WTC11 (cell line): ENCODE results near the gene FHOD3. TPM values are rescaled to one million over a fixed set of nuclear protein-coding genes. Genes with fewer than 3 reads are reported as not detected.

Source experiments
- ATAC-seq: fragments of 200-7000 bp; cut with Tn5 transposase; 2 replicates; pipeline ENCODE4 v1.10.0; 2021; ENCODE audit warnings: mild to moderate bottlenecking, moderate library complexity
- CTCF ChIA-PET: fragments of 300-600 bp; sonication (Branson Sonifier 250); formaldehyde crosslinking; loops from one replicate; lab custom pipeline; 2021; ENCODE audit warnings: antibody characterized with exemption; lab: Charles Lee
- POLR2A ChIA-PET: fragments of 350-600 bp; sonication (Branson Sonifier 250); formaldehyde crosslinking; loops from one replicate; lab custom pipeline; 2021; ENCODE audit warnings: antibody characterized with exemption; lab: Charles Lee
- DNase-seq: peaks from one replicate; pipeline ENCODE4 v3.0.0; 2021; ENCODE audit warnings: low spot score
- H3K27ac Mint-ChIP-seq: 2 replicates; pipeline ENCODE4 v1.8.0; 2021; ENCODE audit warnings: mixed read lengths
- H3K27me3 Mint-ChIP-seq: 2 replicates; pipeline ENCODE4 v1.8.0; 2021; ENCODE audit warnings: low read depth, mild to moderate bottlenecking, moderate library complexity, mixed read lengths
- H3K36me3 Mint-ChIP-seq: 2 replicates; pipeline ENCODE4 v1.8.0; 2021; ENCODE audit warnings: mixed read lengths
- H3K4me1 Mint-ChIP-seq: 2 replicates; pipeline ENCODE4 v1.8.0; 2022; ENCODE audit warnings: mixed read lengths
- H3K4me3 Mint-ChIP-seq: 2 replicates; pipeline ENCODE4 v1.8.0; 2021; ENCODE audit warnings: mild to moderate bottlenecking, moderate library complexity, mixed read lengths
- H3K9me3 Mint-ChIP-seq: 2 replicates; pipeline ENCODE4 v1.8.0; 2021; ENCODE audit warnings: mixed read lengths
- ATF1 ChIP-seq: sonication (generic); formaldehyde crosslinking; IDR thresholded peaks from 2 replicates; pipeline ENCODE4 v1.8.1; 2023; ENCODE audit warnings: mild to moderate bottlenecking, moderate library complexity, missing genetic modification reagents
- CDX4 ChIP-seq: fragments of 250-450 bp; sonication (Bioruptor Pico); IDR thresholded peaks from 2 replicates; pipeline ENCODE4 v1.9.0; 2021; ENCODE audit warnings: moderate library complexity, mild to moderate bottlenecking, inconsistent platforms, borderline replicate concordance
- CREM ChIP-seq: sonication (generic); formaldehyde crosslinking; IDR thresholded peaks from 2 replicates; pipeline ENCODE4 v1.8.1; 2022; ENCODE audit warnings: mild to moderate bottlenecking, missing genetic modification reagents, moderate library complexity
- ELF4 ChIP-seq: sonication (generic); formaldehyde crosslinking; IDR thresholded peaks from 2 replicates; pipeline ENCODE4 v1.8.1; 2022; ENCODE audit warnings: low read depth, mild to moderate bottlenecking, moderate library complexity, missing genetic modification reagents
- FOXP1 ChIP-seq: sonication (generic); formaldehyde crosslinking; IDR thresholded peaks from 2 replicates; pipeline ENCODE4 v1.8.0; 2022; ENCODE audit warnings: missing genetic modification reagents, mild to moderate bottlenecking, moderate library complexity, borderline replicate concordance
- GRHL2 ChIP-seq: fragments of 250-450 bp; sonication (Bioruptor Pico); IDR thresholded peaks from 2 replicates; pipeline ENCODE4 v1.8.0; 2022; ENCODE audit warnings: mild to moderate bottlenecking, moderate library complexity; ENCODE audit not compliant: insufficient replicate concordance, severe bottlenecking
- KAT7 ChIP-seq: sonication (generic); formaldehyde crosslinking; IDR thresholded peaks from 2 replicates; pipeline ENCODE4 v1.8.1; 2023; ENCODE audit warnings: missing genetic modification reagents, mild to moderate bottlenecking, borderline replicate concordance
- MYBL2 ChIP-seq: sonication (generic); formaldehyde crosslinking; IDR thresholded peaks from 2 replicates; pipeline ENCODE4 v1.8.1; 2023; ENCODE audit warnings: mild to moderate bottlenecking, moderate library complexity, missing genetic modification reagents
- NFYB ChIP-seq: sonication (generic); formaldehyde crosslinking; conservative IDR thresholded peaks from 2 replicates; pipeline ENCODE4 v1.8.0; 2022; ENCODE audit warnings: low read depth, missing genetic modification reagents
- OVOL2 ChIP-seq: fragments of 250-450 bp; sonication (Bioruptor Pico); IDR thresholded peaks from 2 replicates; pipeline ENCODE4 v1.9.0; 2021; ENCODE audit warnings: mild to moderate bottlenecking, borderline replicate concordance
- SMAD3 ChIP-seq: sonication (generic); formaldehyde crosslinking; IDR thresholded peaks from 2 replicates; pipeline ENCODE4 v1.8.0; 2022; ENCODE audit warnings: missing genetic modification reagents, mild to moderate bottlenecking, borderline replicate concordance
- SMAD4 ChIP-seq: sonication (generic); formaldehyde crosslinking; IDR thresholded peaks from 2 replicates; pipeline ENCODE4 v1.8.0; 2022; ENCODE audit warnings: mild to moderate bottlenecking, missing genetic modification reagents
- STAT6 ChIP-seq: sonication (generic); formaldehyde crosslinking; conservative IDR thresholded peaks from 2 replicates; pipeline ENCODE4 v1.8.1; 2023; ENCODE audit warnings: mild to moderate bottlenecking, low read depth, missing genetic modification reagents, moderate library complexity
- TEAD4 ChIP-seq: sonication (generic); formaldehyde crosslinking; IDR thresholded peaks from 2 replicates; pipeline ENCODE4 v1.8.0; 2022; ENCODE audit warnings: mild to moderate bottlenecking, missing genetic modification reagents
- USF2 ChIP-seq: sonication (generic); formaldehyde crosslinking; IDR thresholded peaks from 2 replicates; pipeline ENCODE4 v1.8.1; 2023; ENCODE audit warnings: mild to moderate bottlenecking, missing genetic modification reagents, moderate library complexity
- ZNF671 ChIP-seq: fragments of 250-450 bp; sonication (Bioruptor Pico); IDR thresholded peaks from 2 replicates; pipeline ENCODE4 v1.8.0; 2021; ENCODE audit warnings: mild to moderate bottlenecking
- total RNA-seq: library from RNA; stranded (reverse); gene quantifications from 3 replicates; pipeline ENCODE4 v1.2.3, GENCODE V29; 2021

The FHOD3 gene
- total RNA-seq, 1 experiment from 2014 or later: 3.8 TPM

- no peaks in the 10 kb centered on the region; the same call in none of the 2 replicates for H3K27me3 Mint-ChIP-seq
- CTCF ChIA-PET: interaction anchor here (1.1 kb wide), 1 partner anchor 62 kb away, joined by 3 read pairs; no protein-coding TSS in a partner anchor
- H3K27ac Mint-ChIP-seq: no peak overlapping the region
- TF ChIP-seq MYBL2 (CRISPR knock-in tag) (no peak), USF2 (CRISPR knock-in tag) (no peak)
- TF ChIP-seq, all 79 proteins: peak for 0
- peaks cover 9% of the 10 kb centered on the region for H3K36me3 Mint-ChIP-seq
- no peak overlapping the region for H3K4me3 Mint-ChIP-seq
- POLR2A ChIA-PET: interaction anchor here (0.7 kb wide), 1 partner anchor 33 kb away, joined by 3 read pairs; no protein-coding TSS in a partner anchor
- DNase-seq: no peak
- no peak for ATAC-seq
- peaks cover 24% of the 10 kb centered on the region for H3K9me3 Mint-ChIP-seq
- no peaks in the 10 kb centered on the region for H3K4me1 Mint-ChIP-seq
These were observed 68.6 kb downstream of the FHOD3 start for GRCh38 chr18:36365836-36366775.

GRCh38 chr18:36366994-36367839 lies 69.7 kb downstream of the FHOD3 start:
- Mint-ChIP-seq H3K4me1 (no peaks in the 10 kb centered on the region), H3K27me3 (no peaks in the 10 kb centered on the region; the same call in none of the 2 replicates), H3K36me3 (peaks cover 6% of the 10 kb centered on the region), H3K4me3 (no peak overlapping the region), H3K9me3 (peaks cover 28% of the 10 kb centered on the region), H3K27ac (no peak overlapping the region)
- no peak for TF ChIP-seq KAT7 (CRISPR knock-in tag)
- no peak for TF ChIP-seq SMAD3 (CRISPR knock-in tag)
- DNase-seq (no peak), ATAC-seq (no peak)
- POLR2A ChIA-PET: interaction anchor here (0.7 kb wide), 1 partner anchor 32 kb away, joined by 3 read pairs; no protein-coding TSS in a partner anchor
- CTCF ChIA-PET: interaction anchor here (1.1 kb wide), 1 partner anchor 63 kb away, joined by 3 read pairs; no protein-coding TSS in a partner anchor

GRCh38 chr18:36368889-36369288 lies 71.4 kb downstream of the FHOD3 start:
- Mint-ChIP-seq H3K4me3 (no peak overlapping the region), H3K36me3 (no peaks in the 10 kb centered on the region), H3K27ac (no peak overlapping the region), H3K4me1 (peaks cover 2% of the 10 kb centered on the region; the same call in 1 of the 2 replicates), H3K27me3 (no peaks in the 10 kb centered on the region), H3K9me3 (peaks cover 14% of the 10 kb centered on the region)
- DNase-seq: no peak
- POLR2A ChIA-PET: no interaction called here
- no peak for ATAC-seq
- CTCF ChIA-PET: no interaction called here
- TF ChIP-seq STAT6 (CRISPR knock-in tag) (no peak), CREM (CRISPR knock-in tag) (no peak), NFYB (no peak), ATF1 (no peak), ZNF671 (CRISPR knock-in tag) (no peak), CDX4 (CRISPR knock-in tag) (no peak), ELF4 (CRISPR knock-in tag) (no peak), OVOL2 (CRISPR knock-in tag) (no peak), FOXP1 (CRISPR knock-in tag) (no peak), GRHL2 (CRISPR knock-in tag) (no peak), SMAD4 (CRISPR knock-in tag) (no peak), TEAD4 (CRISPR knock-in tag) (no peak)
